Left hindlimb (tissue), 1 donor: Measurements from ENCODE around the gene GRIA3.
"Not testable (repeated sequence)": the region's sequence is repeated elsewhere in the genome, so short reads cannot be mapped to it uniquely, and the experiment has no call there.

Experiments
- DNase-seq: peaks from one replicate; pipeline ENCODE4 v3.0.0-alpha.2; 2018

GRIA3 gene

GRCh38 chrX:123386196-123386595 is 202.1 kb downstream of the GRIA3 start:
- DNase-seq: not testable (repeated sequence)

DNA sequence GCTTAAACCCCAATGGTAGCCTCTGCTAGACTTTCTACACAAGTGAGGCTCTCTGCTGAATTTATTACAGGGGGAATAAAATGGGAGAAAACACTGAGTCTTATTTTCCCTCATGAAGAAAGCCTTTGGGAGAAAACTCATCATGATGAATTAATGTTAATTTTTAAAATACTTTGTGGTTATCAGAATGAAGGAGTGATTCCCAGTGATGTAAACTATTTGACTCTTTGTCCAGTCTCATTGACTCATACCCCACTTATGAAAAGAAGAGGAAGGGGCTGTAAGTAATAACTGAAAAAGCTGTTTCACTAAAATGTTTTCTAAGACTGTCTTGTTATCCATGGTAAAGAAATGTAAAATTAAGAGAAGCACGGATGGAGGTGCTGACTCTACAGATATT is 208.8 kb downstream of the GRIA3 start:
- no peak for DNase-seq

- no peak for DNase-seq
Measured at GRCh38 chrX:123399709-123400108, 215.6 kb downstream of the GRIA3 start.

DNA sequence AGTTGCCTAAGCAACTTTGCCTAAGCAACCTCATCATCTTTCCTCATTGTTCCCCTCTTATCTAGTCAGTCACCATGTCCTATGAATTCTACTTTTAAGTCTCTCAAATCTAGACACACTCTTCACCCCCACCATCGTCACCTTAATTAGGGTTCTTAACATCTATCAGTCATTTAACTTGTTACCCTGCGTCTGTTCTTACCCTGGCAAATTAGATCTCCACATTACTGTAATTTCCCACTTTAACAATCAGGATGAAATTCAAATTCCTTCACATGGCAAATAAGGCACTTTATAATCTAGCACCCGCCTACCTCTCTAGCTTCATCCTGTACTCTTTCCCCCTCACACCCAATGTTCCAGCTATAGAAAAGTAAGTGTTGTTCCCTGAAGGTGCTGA is 221.2 kb downstream of the GRIA3 start:
- DNase-seq: no peak

- no peak for DNase-seq
Measured at GRCh38 chrX:123408821-123409737, 225.0 kb downstream of the GRIA3 start.

DNA sequence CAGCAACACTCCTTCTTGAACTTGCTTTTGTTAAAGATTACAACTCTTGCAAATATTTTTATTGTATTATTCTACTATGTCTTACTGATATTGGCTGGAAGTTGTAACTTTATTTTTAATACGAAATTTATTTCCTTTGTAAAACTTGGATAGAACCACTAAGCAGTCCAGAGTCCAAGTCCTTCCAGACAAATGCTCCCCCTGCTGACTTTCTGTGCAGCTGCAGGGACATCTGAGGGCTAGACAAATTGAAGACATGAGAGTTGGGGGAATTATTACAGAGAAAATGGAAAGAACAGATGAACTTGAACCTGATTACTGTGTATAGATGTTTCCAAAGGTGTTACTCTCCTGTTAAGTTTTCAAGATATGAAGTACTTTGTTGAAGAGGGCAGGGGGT is 238.8 kb downstream of the GRIA3 start:
- DNase-seq: peak; percentile 29

DNA sequence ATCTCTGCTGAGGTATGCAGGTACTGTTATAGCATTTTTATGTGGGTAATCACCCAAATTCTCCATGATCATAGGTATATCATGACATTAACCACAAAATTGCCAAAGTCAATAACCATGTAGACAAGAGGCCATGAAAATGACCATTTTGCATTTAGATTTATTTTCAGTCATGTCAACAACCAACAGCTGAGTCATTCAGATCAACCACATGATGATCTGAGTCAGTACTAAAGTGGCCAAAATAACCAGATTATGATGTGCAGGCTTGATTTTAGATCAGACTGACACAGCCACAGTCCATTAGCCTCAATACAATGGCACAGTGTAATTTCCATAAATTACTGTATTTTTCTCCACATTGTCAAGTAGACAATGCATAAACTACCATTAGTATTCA is 240.5 kb downstream of the GRIA3 start:
- no peak for DNase-seq

DNA sequence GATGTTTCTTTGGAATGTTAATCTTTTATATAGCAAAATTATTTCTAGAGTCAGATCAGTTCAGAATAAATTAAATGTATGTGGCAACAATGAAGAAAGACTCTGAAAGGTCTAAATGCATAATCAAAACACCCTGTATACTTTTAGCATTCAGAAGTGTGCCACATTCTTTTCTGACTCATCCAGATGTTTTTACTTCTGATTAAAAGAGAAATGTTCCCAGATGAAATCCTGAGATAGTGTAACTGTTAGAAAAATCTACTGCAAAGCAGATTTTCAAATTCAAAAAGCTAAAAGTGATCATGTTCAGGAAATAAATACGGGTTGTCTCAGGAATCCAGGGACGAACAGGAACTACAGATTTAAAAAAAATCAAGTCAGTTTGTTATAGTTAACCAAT is 241.4 kb downstream of the GRIA3 start:
- no peak for DNase-seq

GRCh38 chrX:123425904-123426303 is 241.8 kb downstream of the GRIA3 start:
- peak; percentile 30 for DNase-seq

GRCh38 chrX:123432361-123433150 is 248.5 kb downstream of the GRIA3 start:
- DNase-seq: no peak

DNA sequence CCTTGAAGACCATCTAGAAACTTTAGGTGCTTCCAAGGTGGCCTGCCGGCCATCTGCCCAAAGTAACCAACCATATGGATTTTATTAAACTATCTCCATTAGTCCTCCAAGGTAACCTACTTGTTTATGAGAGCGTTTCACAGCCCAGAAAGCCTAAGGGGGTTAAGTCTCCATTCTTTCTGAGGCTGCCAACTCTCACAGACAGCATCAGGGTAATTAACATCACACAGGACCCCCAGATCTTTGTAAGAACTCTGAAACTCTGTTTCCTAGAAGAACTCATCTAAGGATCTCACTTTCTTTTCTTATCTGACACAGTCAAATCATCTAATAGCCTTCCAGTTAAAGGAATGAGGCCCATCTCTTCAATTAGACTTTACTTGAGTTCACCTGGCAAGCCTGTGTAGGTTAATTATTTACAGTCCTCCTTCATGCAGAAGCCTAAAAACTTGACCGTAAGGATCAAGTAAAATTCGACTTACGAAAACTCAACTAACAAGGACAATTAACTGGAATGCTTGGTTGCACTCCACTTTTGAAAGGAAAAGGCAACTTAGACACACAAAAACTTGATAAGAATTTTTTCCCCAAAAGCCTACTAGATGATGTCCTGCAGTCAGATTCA is 252.5 kb downstream of the GRIA3 start:
- no peak for DNase-seq

GRCh38 chrX:123439926-123440325 is 255.8 kb downstream of the GRIA3 start:
- DNase-seq: not testable (repeated sequence)

- no peak for DNase-seq
Measured at GRCh38 chrX:123442764-123443163, 258.7 kb downstream of the GRIA3 start.

DNA sequence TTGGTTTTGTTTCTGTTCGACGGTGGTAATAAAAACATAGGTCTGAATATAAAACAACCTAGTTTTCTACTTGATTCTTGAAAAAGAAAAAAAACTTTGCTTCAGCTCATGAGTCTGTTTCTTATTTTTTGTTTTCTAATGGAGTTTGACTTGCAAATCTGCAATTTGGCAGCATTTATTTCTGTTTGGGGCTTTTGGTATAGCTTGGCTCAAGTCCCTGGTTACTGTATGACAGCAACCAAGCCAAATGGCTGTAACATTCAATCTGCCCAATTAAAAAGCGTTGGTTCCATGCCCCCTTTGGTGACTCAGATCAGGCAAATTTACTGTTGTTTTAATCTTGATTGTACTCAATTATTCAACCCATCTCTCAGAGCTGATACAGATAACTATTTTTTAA is 263.4 kb downstream of the GRIA3 start:
- no peak for DNase-seq

DNA sequence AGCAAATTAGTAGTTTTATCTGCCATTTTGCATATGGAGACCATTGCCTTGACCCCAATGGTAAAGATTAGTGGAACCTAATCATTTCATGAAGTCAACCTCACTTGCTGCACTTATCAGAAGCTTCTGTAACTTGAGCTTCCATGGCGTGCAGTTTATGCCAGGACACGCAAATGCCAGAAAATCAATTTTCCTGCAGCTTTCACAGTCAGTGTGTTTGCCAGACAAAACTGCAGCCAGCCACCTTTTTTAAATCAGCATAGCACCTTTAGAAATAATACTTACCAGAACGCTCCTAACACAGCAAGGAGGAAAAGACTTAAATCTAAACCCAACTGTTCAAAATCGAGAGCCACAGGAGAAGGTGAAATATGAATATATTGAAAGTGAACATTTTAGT is 265.3 kb downstream of the GRIA3 start:
- DNase-seq: no peak

DNA sequence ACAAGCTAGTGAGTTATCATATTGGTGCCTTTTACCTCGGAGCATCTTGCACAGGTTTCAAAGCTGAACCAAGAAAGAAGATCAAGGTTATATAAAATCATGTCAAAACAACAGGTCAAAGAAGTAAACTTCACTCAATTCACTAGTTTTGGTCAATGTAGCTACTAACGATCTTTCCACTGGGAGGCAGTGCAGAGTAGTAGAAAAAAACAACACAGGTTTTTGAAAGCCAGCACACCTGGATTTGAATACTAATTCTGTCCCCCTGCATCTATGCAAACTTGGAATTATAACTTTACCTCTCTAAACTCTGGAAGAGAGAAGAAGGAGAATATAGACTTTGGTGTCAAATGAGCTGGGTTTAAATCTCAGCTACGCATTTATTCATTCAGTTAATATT is 266.1 kb downstream of the GRIA3 start:
- no peak for DNase-seq

GRCh38 chrX:123454712-123455431 is 270.8 kb downstream of the GRIA3 start:
- no peak for DNase-seq

DNA sequence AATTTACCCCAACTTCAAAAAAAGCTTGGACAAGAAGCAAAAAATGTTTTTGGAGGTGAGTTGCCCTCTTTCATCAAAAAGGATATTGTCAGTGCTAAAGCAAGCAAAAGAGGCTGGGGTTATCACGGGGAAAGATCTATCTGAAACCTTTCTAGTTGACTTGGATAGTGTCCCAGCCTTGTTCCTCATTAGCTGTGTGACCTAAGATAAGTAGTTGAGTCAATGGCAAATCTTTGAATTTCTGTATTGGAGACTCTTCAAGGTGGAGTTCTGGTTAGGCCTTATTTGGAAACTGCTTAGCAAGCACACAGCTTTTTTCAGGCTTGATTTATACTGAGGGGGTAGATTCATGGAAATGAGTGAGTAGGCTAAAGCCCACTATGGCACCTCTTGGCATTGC is 271.6 kb downstream of the GRIA3 start:
- DNase-seq: no peak

GRCh38 chrX:123464709-123465108 is 280.6 kb downstream of the GRIA3 start:
- no peak for DNase-seq

GRCh38 chrX:123468481-123468880 is 284.4 kb downstream of the GRIA3 start:
- DNase-seq: no peak

DNA sequence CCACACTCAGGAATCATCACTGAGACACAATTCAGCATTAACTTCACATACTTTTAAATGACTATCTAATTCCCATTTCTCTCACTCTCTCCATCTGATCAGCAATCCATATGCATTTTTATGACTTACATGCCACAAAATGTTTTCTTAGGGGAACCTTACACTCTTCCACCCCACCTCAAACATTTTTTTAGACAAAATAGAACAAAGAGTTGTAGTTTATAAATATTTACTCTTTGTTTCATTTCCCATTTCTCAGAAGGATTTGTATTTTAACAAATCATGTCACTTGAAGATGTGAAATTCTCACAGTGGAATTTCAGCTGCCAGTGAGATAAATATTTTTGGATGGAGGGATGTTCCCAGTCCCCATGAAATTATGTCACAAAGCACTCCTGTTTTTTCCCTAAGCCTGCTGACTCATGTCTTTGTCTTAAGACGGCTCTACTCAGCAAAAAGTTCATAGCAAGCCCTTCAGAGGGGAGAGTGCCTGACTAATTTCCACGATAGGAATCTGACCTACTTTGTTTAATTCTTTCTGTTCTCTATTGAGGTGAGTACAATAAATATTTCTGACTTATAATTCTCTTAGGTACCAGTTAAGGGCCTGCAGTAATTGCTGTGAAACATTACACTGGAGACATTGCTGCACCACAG is 291.1 kb downstream of the GRIA3 start:
- no peak for DNase-seq

DNA sequence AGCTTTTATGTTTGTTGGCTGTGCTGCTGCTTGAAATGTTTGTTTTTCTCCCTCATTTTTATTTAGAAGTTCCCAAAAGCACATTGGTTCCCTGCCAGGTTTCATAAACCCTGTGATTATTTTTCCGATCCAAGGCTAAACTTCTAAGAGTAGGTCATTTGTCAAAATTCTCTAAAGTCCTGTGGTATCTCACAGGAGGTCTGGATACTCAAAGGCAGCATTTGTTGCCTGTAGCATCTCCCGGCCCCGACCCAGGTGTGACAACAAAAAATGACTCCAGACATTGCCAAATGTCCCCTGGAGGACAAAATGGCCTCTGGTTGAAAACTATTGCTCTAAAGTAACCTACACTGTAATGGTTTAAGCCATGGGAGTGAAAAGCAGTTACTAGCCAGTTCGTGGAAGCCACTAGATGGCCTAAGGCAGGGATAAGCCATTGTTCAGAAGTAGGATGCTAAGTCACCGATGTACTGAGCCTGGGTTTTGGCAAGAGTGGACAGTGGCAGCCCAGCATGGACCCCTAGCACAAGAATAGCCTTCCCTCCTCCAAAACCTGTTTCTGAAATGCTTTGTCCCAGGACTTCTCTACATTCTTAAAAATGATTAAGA is 292.6 kb downstream of the GRIA3 start:
- DNase-seq: no peak
